ENCODE measurements around the gene ZNRF1.
"Not testable (repeated sequence)": the region's sequence is repeated elsewhere in the genome, so short reads cannot be mapped to it uniquely, and the experiment has no call there.

ZNRF1 gene

GRCh38 chr16:75121949-75122568 is 123.2 kb downstream of the ZNRF1 start:
- no peak for TF ChIP-seq ZFP30 (CRISPR knock-in tag; IDR thresholded peaks at IDR 0.05)
- no peak for TF ChIP-seq ZFP3 (CRISPR knock-in tag; IDR thresholded peaks at IDR 0.05)
- TF ChIP-seq, protein P1, sequence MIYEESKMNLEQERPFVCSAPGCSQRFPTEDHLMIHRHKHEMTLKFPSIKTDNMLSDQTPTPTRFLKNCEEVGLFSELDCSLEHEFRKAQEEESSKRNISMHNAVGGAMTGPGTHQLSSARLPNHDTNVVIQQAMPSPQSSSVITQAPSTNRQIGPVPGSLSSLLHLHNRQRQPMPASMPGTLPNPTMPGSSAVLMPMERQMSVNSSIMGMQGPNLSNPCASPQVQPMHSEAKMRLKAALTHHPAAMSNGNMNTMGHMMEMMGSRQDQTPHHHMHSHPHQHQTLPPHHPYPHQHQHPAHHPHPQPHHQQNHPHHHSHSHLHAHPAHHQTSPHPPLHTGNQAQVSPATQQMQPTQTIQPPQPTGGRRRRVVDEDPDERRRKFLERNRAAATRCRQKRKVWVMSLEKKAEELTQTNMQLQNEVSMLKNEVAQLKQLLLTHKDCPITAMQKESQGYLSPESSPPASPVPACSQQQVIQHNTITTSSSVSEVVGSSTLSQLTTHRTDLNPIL (CRISPR knock-in tag; IDR thresholded peaks at IDR 0.05; ENCODE audit: low read depth), result no peak
- TF ChIP-seq ESRRG (CRISPR knock-in tag; IDR thresholded peaks at IDR 0.05), result no peak
- TF ChIP-seq TCF4 (CRISPR knock-in tag; IDR thresholded peaks at IDR 0.05; ENCODE audit: borderline replicate concordance), result no peak
- no peak for TF ChIP-seq ZNF8 (CRISPR knock-in tag; IDR thresholded peaks at IDR 0.05)
- TF ChIP-seq, protein P2, sequence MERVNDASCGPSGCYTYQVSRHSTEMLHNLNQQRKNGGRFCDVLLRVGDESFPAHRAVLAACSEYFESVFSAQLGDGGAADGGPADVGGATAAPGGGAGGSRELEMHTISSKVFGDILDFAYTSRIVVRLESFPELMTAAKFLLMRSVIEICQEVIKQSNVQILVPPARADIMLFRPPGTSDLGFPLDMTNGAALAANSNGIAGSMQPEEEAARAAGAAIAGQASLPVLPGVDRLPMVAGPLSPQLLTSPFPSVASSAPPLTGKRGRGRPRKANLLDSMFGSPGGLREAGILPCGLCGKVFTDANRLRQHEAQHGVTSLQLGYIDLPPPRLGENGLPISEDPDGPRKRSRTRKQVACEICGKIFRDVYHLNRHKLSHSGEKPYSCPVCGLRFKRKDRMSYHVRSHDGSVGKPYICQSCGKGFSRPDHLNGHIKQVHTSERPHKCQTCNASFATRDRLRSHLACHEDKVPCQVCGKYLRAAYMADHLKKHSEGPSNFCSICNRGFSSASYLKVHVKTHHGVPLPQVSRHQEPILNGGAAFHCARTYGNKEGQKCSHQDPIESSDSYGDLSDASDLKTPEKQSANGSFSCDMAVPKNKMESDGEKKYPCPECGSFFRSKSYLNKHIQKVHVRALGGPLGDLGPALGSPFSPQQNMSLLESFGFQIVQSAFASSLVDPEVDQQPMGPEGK (CRISPR knock-in tag; IDR thresholded peaks at IDR 0.05; ENCODE audit: borderline replicate concordance), result no peak
- no peak for TF ChIP-seq RARB (CRISPR knock-in tag; IDR thresholded peaks at IDR 0.05)
- no peak for TF ChIP-seq TOX (CRISPR knock-in tag; IDR thresholded peaks at IDR 0.05; ENCODE audit: borderline replicate concordance)
- TF ChIP-seq BACH2 (CRISPR knock-in tag; IDR thresholded peaks at IDR 0.05; ENCODE audit: borderline replicate concordance), result no peak
- TF ChIP-seq OSR1 (CRISPR knock-in tag; IDR thresholded peaks at IDR 0.05), result no peak
- no peak for TF ChIP-seq ZNF70 (CRISPR knock-in tag; IDR thresholded peaks at IDR 0.05)
- no peak for TF ChIP-seq PPARA (CRISPR knock-in tag; IDR thresholded peaks at IDR 0.05; ENCODE audit: borderline replicate concordance)
- TF ChIP-seq, protein P3, sequence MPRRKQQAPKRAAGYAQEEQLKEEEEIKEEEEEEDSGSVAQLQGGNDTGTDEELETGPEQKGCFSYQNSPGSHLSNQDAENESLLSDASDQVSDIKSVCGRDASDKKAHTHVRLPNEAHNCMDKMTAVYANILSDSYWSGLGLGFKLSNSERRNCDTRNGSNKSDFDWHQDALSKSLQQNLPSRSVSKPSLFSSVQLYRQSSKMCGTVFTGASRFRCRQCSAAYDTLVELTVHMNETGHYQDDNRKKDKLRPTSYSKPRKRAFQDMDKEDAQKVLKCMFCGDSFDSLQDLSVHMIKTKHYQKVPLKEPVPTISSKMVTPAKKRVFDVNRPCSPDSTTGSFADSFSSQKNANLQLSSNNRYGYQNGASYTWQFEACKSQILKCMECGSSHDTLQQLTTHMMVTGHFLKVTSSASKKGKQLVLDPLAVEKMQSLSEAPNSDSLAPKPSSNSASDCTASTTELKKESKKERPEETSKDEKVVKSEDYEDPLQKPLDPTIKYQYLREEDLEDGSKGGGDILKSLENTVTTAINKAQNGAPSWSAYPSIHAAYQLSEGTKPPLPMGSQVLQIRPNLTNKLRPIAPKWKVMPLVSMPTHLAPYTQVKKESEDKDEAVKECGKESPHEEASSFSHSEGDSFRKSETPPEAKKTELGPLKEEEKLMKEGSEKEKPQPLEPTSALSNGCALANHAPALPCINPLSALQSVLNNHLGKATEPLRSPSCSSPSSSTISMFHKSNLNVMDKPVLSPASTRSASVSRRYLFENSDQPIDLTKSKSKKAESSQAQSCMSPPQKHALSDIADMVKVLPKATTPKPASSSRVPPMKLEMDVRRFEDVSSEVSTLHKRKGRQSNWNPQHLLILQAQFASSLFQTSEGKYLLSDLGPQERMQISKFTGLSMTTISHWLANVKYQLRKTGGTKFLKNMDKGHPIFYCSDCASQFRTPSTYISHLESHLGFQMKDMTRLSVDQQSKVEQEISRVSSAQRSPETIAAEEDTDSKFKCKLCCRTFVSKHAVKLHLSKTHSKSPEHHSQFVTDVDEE (CRISPR knock-in tag; IDR thresholded peaks at IDR 0.05), result no peak
- TF ChIP-seq ARNTL (CRISPR knock-in tag; IDR thresholded peaks at IDR 0.05; ENCODE audit: borderline replicate concordance, low read depth), result no peak
- ATAC-seq, result no peak

- TF ChIP-seq TCF4 (CRISPR knock-in tag; IDR thresholded peaks at IDR 0.05; ENCODE audit: borderline replicate concordance) (no peak), PPARA (CRISPR knock-in tag; IDR thresholded peaks at IDR 0.05; ENCODE audit: borderline replicate concordance) (no peak), CSDC2 (CRISPR knock-in tag; IDR thresholded peaks at IDR 0.05) (no peak), TOX (CRISPR knock-in tag; IDR thresholded peaks at IDR 0.05; ENCODE audit: borderline replicate concordance) (no peak), ZNF8 (CRISPR knock-in tag; IDR thresholded peaks at IDR 0.05) (no peak), SNAI2 (CRISPR knock-in tag; IDR thresholded peaks at IDR 0.05) (no peak), ZNF565 (CRISPR knock-in tag; conservative IDR thresholded peaks at IDR 0.05; ENCODE audit: low read depth) (no peak), ESRRG (CRISPR knock-in tag; IDR thresholded peaks at IDR 0.05) (no peak), ZNF70 (CRISPR knock-in tag; IDR thresholded peaks at IDR 0.05) (no peak), OSR1 (CRISPR knock-in tag; IDR thresholded peaks at IDR 0.05) (no peak), BACH2 (CRISPR knock-in tag; IDR thresholded peaks at IDR 0.05; ENCODE audit: borderline replicate concordance) (no peak), ZC3H10 (CRISPR knock-in tag; IDR thresholded peaks at IDR 0.05) (no peak), ARNTL (CRISPR knock-in tag; IDR thresholded peaks at IDR 0.05; ENCODE audit: borderline replicate concordance, low read depth) (no peak)
- TF ChIP-seq, protein P3 (CRISPR knock-in tag; IDR thresholded peaks at IDR 0.05), result no peak
- no peak for ATAC-seq
These were observed 123.8 kb downstream of the ZNRF1 start for GRCh38 chr16:75122609-75123008.

DNA sequence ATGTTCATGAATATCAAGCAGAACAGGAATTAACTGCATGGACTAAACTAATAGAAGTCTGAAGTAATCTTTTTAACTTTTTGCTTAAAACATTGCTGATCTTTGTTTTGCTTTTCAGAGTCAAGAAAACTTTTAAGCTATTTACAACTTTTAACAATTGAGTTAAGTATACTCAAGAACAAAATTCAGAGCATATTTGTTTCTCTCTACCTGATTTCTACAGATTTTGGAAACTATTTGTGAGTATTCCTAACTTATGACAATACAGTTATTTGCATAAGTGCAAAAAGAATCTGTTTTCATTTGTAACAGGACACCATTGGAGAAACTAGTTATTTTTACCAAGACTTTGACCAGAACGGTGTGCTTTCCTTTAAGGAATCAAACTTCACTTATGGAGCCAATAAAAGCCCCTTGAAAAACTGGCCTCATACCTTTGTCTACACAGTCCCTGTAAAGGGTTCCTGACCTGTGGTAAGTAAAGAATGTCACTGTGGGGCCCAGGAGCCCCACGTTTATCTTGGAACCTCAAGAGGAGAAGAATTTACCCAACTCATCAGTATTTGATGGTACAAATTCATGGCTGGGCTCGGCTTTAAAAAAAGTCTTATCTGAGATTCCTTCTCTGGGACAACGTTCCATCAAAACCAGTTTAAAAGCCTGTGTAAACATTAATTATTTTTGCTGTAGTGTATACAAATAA is 129.0 kb downstream of the ZNRF1 start:
- no peak for ATAC-seq
- TF ChIP-seq PPARA (CRISPR knock-in tag; IDR thresholded peaks at IDR 0.05; ENCODE audit: borderline replicate concordance), result no peak
- TF ChIP-seq TOX (CRISPR knock-in tag; IDR thresholded peaks at IDR 0.05; ENCODE audit: borderline replicate concordance), result no peak
- no peak for TF ChIP-seq ZC3H10 (CRISPR knock-in tag; IDR thresholded peaks at IDR 0.05)
- TF ChIP-seq ZFP3 (CRISPR knock-in tag; IDR thresholded peaks at IDR 0.05), result no peak
- TF ChIP-seq SNAI2 (CRISPR knock-in tag; IDR thresholded peaks at IDR 0.05), result no peak

DNA sequence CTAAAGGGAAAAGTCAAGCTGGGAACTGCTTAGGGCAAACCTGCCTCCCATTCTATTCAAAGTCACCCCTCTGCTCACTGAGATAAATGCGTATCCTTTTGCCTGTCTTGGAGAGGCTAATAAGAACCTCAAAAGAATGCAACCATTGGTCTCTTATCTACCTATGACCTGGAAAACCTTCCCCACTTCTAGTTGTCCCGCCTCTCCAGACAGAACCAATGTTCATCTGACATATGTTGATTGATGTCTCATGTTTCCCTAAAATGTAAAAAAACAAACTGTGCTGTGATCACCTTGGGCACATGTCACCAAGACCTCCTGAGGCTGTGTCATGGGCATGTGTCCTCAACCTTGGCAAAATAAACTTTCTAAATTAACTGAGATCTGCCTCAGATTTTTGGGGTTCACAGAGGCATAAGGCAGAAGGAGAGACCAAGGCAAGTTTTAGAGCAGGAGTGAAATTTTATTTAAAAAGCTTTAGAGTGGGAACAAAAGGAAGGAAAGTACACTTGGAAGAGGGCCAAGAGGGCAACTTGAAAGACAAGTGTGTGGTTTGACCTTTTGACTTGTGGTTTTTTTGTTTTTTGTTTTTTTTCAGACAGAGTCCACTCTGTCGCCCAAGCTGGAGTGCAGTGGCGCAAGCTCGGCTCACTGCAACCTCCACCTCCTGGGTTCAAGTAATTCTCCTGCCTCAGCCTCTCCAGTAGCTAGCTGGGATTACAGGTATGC is 130.8 kb downstream of the ZNRF1 start:
- not testable (repeated sequence) for ATAC-seq

Measured in SK-N-SH treated with all-trans-retinoic acid at 6 μM for 48 hours (cell line).